ENCODE data around the gene MAT1A.
A peak's percentile ranks its signal among the peaks of the same experiment; 100 is the strongest.
"Not testable (repeated sequence)": the region's sequence is repeated elsewhere in the genome, so short reads cannot be mapped to it uniquely, and the experiment has no call there.

Gene MAT1A

DNA sequence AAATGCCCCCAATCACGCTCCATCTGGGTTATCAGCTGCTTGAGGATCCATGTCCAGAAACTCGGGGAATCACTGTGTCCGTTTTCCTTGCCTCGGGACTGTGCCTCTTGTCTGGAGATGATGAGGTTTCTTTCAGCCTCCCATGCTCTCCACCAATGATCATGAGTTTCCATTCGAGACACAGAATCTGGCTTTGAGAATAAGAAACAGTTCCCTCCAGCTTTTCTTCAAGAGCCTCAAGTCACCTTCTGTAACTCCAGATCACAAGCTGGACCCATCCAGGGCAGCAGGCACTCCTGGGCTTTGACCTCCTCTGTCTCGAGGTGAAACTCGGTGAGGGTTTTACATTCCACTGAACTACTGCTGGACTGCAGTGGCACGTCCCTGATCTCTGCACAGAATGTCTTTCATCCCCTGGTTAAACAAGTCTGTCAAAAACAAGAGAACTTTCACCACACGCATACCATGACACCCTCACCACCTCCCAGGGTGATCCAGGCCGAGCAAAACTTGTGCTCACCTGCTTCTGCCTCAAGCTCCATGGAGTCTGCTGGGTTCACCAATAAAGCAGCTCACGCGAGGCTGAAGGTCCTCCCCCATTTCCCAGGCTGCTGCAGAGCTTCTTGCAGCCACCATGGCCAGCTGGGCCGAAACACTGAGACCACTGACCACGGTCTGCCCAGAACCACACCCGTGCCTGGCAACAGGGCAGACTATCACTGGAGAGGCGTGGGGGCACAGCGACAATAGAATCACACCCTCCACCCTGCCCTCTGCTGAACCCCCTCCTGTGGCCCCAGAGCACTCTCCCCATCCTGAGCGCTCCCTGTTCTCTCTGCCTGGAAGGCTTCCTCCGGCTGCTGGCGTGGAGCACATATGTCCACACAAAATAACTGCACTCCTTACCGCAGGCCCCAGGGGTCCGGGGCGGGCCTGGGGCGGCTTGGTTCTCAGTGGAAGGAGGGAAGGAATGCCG, 25.1 kb downstream of the MAT1A start:
- DNase-seq = no peak

DNA sequence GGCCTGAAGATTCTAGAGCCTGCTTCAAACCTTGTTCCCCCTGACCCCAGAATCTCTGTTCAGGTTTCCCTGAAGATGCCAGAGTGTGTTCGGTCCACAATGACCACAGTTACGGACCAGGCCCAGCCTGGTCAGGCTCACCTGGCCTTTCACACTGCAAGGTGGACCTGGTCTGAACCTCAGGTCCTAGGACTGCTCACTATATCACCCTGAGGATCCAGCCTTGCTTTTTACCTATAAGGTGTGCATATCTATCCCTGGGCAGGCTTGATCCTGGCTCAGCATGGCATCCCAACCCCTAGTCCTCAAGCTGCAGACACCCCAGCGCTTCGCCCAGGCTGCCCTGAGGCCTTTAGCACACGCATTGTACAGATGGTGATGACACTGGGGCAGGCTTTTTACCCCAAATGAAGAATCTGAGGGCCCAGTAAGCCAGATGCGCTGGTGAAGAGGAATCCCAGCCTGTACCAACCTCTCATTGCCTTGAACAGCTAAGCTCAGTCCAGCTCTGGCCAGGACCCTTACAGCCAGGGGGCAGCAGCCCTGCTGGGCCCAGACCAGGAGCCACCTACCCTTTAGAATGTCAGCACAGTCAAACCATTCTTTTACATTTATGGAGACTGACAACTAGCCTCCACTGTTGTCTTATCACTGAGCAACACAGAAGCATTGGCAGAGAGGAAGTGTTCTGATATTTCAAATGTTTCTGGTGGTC, 28.0 kb downstream of the MAT1A start:
- DNase-seq = no peak

- peak; percentile 25 for DNase-seq
Measured at GRCh38 chr10:80260295-80261243, 28.9 kb downstream of the MAT1A start.

DNA sequence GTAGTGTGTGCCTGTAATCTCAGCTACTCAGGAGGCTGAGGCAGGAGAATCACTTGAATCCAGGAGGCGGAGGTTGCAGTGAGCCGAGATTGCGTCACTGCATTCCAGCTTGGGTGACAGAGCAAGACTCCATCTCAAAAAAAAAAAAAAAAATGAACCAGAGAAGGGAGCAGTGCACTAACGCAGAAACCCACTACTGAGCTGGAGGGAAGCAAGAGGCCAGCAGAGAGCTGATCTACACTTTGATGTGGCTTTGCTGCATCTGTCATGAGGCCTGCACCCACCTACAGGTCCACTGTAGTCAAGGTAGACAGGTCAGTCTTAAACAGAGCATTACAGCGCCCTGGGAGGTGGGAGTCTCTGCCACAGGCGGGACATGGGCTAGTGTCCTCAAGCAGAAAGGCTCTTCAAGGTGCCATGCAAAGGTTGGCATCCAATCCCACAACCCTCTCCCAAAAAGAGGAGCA, 30.0 kb downstream of the MAT1A start:
- DNase-seq = no peak

DNA sequence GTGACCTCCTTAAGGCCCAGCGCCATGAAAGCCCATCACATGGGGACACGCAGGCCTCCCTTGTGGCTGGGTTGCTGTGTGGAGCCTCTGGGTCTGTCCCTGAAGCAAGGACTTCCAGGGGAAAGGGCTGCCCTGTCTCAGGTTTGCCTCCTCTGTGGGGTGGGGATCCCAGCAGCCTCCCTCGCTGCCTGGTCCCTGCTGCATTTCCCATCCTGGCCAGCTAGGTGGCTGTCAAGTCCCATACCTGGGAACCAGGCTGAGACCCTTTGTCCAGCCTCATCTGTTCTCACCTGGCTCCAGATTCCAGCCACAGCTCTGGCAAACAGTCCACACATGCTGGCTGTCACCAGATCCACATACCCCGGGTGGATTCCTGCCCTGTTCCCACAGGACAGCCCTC, 32.7 kb downstream of the MAT1A start:
- not testable (repeated sequence) for DNase-seq

DNA sequence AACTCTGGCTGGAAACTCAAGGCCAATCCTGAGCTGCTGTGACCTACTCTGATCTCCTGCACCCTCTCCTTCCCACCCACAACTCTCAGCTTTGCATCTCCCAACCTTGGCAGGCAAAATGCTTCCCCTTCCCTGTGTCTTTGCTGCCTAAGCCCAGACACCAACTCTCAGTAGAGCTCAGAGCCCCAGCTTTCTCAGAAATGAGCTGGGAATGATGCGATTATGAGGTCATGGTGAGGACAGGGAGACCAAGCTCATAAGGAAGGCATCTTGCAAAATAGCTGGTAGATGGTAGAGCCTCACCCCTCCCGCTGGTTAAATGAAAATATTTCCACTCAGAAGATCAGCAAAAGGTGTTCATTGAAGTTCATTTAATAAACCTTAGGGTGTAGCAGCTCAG, 34.7 kb downstream of the MAT1A start:
- not testable (repeated sequence) for DNase-seq

DNA sequence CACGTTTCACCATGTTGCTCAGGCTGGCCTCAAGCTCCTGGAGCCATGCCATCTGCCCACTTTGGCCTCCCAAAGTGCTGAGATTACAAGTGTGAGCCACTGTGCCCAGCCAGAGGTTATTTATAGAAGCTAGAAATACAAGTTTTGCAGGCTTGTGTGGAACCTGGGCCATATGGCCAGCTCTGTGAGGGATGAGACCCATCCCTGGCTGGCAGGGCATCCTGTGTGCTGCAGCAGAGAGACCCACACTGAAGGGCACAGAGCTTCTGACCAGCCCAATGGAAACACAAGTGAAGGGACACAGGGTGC, 35.5 kb downstream of the MAT1A start:
- not testable (repeated sequence) for DNase-seq

DNA sequence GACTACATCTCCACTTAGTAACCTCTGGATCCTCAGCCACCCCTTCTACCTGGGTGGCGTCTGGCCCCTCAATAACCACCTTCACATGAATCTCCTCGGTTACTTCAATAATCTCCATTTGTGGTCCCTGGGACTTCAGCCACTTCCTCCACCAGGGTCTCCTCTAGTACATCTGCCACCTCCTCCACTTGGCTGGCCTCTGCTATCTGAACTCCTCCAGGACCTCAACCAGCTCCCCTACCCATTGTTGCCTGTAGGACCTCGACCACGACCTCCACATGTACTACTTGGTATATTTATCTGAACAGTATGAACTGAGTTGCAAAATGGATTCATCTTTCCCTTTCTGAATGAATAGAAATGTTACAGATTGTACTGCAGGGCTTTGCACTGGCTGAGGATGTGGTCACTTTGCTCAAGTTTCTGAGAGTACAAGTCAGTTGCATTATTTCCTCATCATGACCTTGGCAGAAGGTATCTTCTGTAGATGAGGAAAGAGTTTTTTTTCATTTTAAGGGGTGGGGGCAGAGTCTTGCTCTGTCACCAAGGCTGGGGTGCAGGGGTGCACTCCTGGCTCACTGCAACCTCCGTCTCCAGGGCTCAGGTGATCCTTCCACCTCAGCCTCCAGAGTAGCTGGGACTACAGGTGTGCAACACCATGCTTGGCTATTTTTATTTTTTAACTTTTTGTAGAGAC, 36.0 kb downstream of the MAT1A start:
- DNase-seq = no peak

GRCh38 chr10:80252296-80252887, 37.1 kb downstream of the MAT1A start:
- no peak for DNase-seq

GRCh38 chr10:80251703-80252280, 37.7 kb downstream of the MAT1A start:
- DNase-seq = not testable (repeated sequence)

GRCh38 chr10:80250399-80250798, 39.1 kb downstream of the MAT1A start:
- DNase-seq = not testable (repeated sequence)

- not testable (repeated sequence) for DNase-seq
Measured at GRCh38 chr10:80249906-80250305, 39.6 kb downstream of the MAT1A start.

DNA sequence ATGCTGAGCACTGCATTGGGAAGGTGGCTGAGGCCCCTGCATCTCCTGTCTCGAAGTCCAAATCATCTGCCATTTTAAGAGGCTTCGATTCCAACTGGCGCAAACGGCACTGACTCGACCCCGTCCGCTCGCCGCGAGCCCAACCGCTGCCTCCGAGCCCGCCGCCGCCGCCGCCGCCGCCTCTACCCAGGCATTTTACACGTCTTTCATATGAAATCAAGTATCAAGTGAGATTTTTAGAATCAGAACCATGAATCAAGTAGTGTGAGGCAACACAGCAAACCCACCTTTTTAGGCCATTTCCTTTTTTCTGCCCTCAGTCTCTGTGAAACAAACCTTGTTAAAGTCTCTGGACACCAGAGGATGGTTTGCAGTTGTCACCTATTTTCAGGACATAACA, 41.8 kb downstream of the MAT1A start:
- DNase-seq = not testable (repeated sequence)

- DNase-seq = not testable (repeated sequence)
Measured at GRCh38 chr10:80244371-80244770, 45.1 kb downstream of the MAT1A start.

DNA sequence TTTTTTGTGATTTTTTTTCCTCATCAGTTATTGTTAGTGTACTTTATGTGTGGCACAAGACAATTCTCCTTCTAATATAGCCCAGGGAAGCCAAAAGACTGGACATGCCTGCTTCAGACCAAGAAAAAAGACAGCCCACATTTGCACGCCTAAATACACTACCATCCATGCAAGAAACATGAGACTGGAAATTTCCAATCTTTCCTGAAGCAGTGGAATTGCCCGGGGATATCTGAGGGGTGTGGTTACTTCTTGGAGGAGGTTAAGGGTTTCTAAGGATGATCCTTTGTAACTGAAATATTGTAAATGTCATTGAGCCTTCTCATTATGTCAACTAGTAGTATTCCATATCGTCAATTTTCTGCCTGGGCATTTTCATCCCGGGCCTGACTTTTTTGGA, 47.1 kb downstream of the MAT1A start:
- DNase-seq = not testable (repeated sequence)

DNA sequence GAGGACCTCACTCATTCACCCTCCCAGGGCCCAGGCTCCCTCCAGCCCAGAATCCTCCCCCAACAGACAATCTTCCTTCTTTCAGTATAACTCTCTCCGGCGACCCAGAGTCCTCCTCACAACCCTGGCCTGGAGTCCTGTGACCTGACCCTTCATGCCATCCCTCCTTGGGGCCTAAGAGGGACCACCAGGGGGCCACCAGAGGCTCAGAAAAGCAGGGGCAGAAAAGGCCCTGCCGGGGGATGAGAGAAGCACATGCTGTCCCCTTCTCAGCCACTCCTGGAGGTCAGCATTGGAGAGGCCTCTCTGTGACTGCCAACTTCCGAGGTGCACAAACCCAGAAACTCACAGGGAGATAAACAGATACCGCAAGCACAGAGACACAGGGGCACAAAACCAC, 53.0 kb downstream of the MAT1A start:
- not testable (repeated sequence) for DNase-seq

GRCh38 chr10:80234331-80235235, 54.9 kb downstream of the MAT1A start:
- not testable (repeated sequence) for DNase-seq

- DNase-seq = not testable (repeated sequence)
Measured at GRCh38 chr10:80233871-80234270, 55.6 kb downstream of the MAT1A start.

DNA sequence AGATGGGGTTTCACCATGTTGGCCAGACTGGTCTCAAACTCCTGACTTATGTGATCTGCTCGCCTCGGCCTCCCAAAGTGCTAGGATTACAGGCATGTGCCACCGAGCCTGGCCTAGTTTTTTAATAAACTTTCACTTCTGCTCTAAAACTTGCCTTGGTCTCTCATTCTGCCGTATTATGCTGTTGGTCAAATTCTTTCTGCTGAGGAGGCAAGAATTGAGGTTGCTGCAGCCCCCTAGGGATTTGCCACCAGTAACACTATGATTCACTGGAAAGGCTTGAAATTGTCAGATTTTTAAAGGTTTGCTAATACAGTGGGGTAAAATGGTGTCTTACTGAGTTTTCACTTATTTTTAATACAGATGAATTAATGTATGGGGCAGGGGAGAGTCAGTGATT, 62.7 kb downstream of the MAT1A start:
- DNase-seq = not testable (repeated sequence)

- DNase-seq = not testable (repeated sequence)
Measured at GRCh38 chr10:80223031-80223419, 66.4 kb downstream of the MAT1A start.

All from activated T-cell treated with anti-CD3 and anti-CD28 coated beads, Interleukin-2, amount 50 U/mL, for 1 hour (primary cell).